Smooth muscle cell (in vitro differentiated cells): ENCODE results near the gene CDK16. TPM values are rescaled to one million over a fixed set of nuclear protein-coding genes. Genes with fewer than 3 reads are reported as not detected.
A peak's percentile ranks its signal among the peaks of the same experiment; 100 is the strongest.

Experiments
- DNase-seq: peaks from one replicate; lab custom pipeline; 2025; ENCODE audit not compliant: unreplicated experiment; lab: John Stamatoyannopoulos, UW
- H2AFZ ChIP-seq: fragments of 200-600 bp; sonication (generic); 2 replicates; pipeline ENCODE4 v1.6.0; 2016; ENCODE audit warnings: antibody characterized with exemption, low read depth, mild to moderate bottlenecking
- H3F3A ChIP-seq: fragments of 200-600 bp; sonication (generic); 2 replicates; pipeline ENCODE4 v1.6.0; 2017; ENCODE audit warnings: antibody characterized with exemption, low read depth
- H3K27ac ChIP-seq: fragments of 200-600 bp; sonication (generic); 2 replicates; pipeline ENCODE4 v1.5.1; 2016; ENCODE audit warnings: low read depth, mild to moderate bottlenecking
- H3K27me3 ChIP-seq: fragments of 200-600 bp; sonication (generic); 2 replicates; pipeline ENCODE4 v1.6.1; 2016; ENCODE audit warnings: low read depth, mild to moderate bottlenecking
- H3K36me3 ChIP-seq: fragments of 200-600 bp; sonication (generic); 2 replicates; pipeline ENCODE4 v1.5.1; 2016; ENCODE audit warnings: low read depth
- H3K4me1 ChIP-seq: fragments of 200-600 bp; sonication (generic); 2 replicates; pipeline ENCODE4 v1.5.1; 2016; ENCODE audit warnings: low read depth
- H3K4me2 ChIP-seq: fragments of 200-600 bp; sonication (generic); 2 replicates; pipeline ENCODE4 v1.6.0; 2016; ENCODE audit warnings: mild to moderate bottlenecking
- H3K4me3 ChIP-seq: fragments of 200-600 bp; sonication (generic); 2 replicates; pipeline ENCODE4 v1.5.1; 2016; ENCODE audit warnings: mild to moderate bottlenecking
- H3K79me2 ChIP-seq: fragments of 200-600 bp; sonication (generic); 2 replicates; pipeline ENCODE4 v1.6.0; 2016; ENCODE audit warnings: low read depth, mild to moderate bottlenecking
- H3K9ac ChIP-seq: fragments of 200-600 bp; sonication (generic); 2 replicates; pipeline ENCODE4 v1.6.0; 2016; ENCODE audit warnings: low read depth
- H3K9me3 ChIP-seq: fragments of 200-600 bp; sonication (generic); replicated peaks from 2 replicates; pipeline ENCODE4 v1.5.1; 2016; ENCODE audit warnings: low read depth
- H4K20me1 ChIP-seq: fragments of 200-600 bp; sonication (generic); 2 replicates; pipeline ENCODE4 v1.6.0; 2016; ENCODE audit warnings: low read depth
- CTCF ChIP-seq: fragments of 200-600 bp; sonication (generic); IDR thresholded peaks from 2 replicates; pipeline ENCODE4 v1.5.1; 2017; ENCODE audit warnings: borderline replicate concordance, mild to moderate bottlenecking, antibody characterized with exemption; ENCODE audit not compliant: insufficient read depth, poor library complexity, severe bottlenecking
- WGBS: methylation state at CpG from one replicate; pipeline ENCODE4 v1.1.7; 2016; ENCODE audit warnings: low lambda C conversion rate; 5-methylcytosine and 5-hydroxymethylcytosine counted together
- polyA plus RNA-seq: library from polyadenylated mRNA; unstranded; fragments of >200 nt; fragmentation: Nextera tagmentation; extraction: Ambion mirVana; gene quantifications from 2 replicates; pipeline ENCODE4 v1.2.1, GENCODE V29; 2016
- total RNA-seq: library from RNA; depleted of rRNA; stranded (reverse); fragments of >200 nt; gene quantifications from 2 replicates; pipeline ENCODE4 v1.2.3, GENCODE V29; 2014

CDK16 gene
- total and polyA plus RNA-seq, 2 experiments from 2014 or later: 176 to 269 TPM

- Histone ChIP-seq H3K36me3 (peaks cover 7% of the 10 kb centered on the region), H2AFZ (no peak overlapping the region), H3F3A (peaks cover 36% of the 10 kb centered on the region), H3K4me1 (peaks cover 21% of the 10 kb centered on the region), H3K27ac (peak overlapping the region; percentile 99), H3K4me2 (peak overlapping the region; percentile 84), H3K9ac (peak overlapping the region; percentile 92), H3K4me3 (peak overlapping the region; percentile 46), H3K79me2 (peaks cover 37% of the 10 kb centered on the region), H3K27me3 (no peaks in the 10 kb centered on the region), H3K9me3 (no peaks in the 10 kb centered on the region), H4K20me1 (peaks cover 34% of the 10 kb centered on the region)
- peak; percentile 81 for DNase-seq
- no peak for TF ChIP-seq CTCF
- 2% methylated on average over 22 of the region's 22 CpGs for WGBS
Observed at GRCh38 chrX:47217121-47217851, 1.2 kb upstream of the CDK16 start.

GRCh38 chrX:47217852-47218279, 615 bp upstream of the CDK16 start:
- H3K36me3 ChIP-seq: peaks cover 7% of the 10 kb centered on the region
- H3K27ac ChIP-seq: peak overlapping the region; percentile 99
- H3F3A ChIP-seq: peaks cover 36% of the 10 kb centered on the region
- no peak overlapping the region for H2AFZ ChIP-seq
- H3K4me3 ChIP-seq: peak overlapping the region; percentile 72
- peak overlapping the region; percentile 99 for H3K9ac ChIP-seq
- DNase-seq: peak; percentile 100
- H3K4me2 ChIP-seq: peak overlapping the region; percentile 93
- peaks cover 39% of the 10 kb centered on the region for H4K20me1 ChIP-seq
- under 1% methylated on average over 31 of the region's 31 CpGs for WGBS
- H3K27me3 ChIP-seq: no peaks in the 10 kb centered on the region
- H3K4me1 ChIP-seq: peaks cover 21% of the 10 kb centered on the region
- peaks cover 40% of the 10 kb centered on the region for H3K79me2 ChIP-seq
- TF ChIP-seq CTCF: no peak
- no peaks in the 10 kb centered on the region for H3K9me3 ChIP-seq

GRCh38 chrX:47218920-47219815, 687 bp downstream of the CDK16 start:
- Histone ChIP-seq H3K27me3 (no peaks in the 10 kb centered on the region), H3K9me3 (no peaks in the 10 kb centered on the region), H3K4me1 (peaks cover 21% of the 10 kb centered on the region), H3K9ac (peak overlapping the region; percentile 99), H4K20me1 (peaks cover 50% of the 10 kb centered on the region), H2AFZ (no peak overlapping the region), H3K79me2 (peaks cover 43% of the 10 kb centered on the region), H3K27ac (peak overlapping the region; percentile 97), H3K4me3 (peak overlapping the region; percentile 72), H3F3A (peaks cover 26% of the 10 kb centered on the region), H3K36me3 (no peaks in the 10 kb centered on the region), H3K4me2 (peak overlapping the region; percentile 93)
- 3% methylated on average over 44 of the region's 60 CpGs for WGBS
- TF ChIP-seq CTCF: no peak
- DNase-seq: peak; percentile 26
